NCI-H2029 (cell line): ENCODE results near the gene MAGEL2.
"Not testable (repeated sequence)": the region's sequence is repeated elsewhere in the genome, so short reads cannot be mapped to it uniquely, and the experiment has no call there.

Experiments
- DNase-seq: peaks from one replicate; lab custom pipeline; 2025; lab: John Stamatoyannopoulos, UW

MAGEL2 gene

DNA sequence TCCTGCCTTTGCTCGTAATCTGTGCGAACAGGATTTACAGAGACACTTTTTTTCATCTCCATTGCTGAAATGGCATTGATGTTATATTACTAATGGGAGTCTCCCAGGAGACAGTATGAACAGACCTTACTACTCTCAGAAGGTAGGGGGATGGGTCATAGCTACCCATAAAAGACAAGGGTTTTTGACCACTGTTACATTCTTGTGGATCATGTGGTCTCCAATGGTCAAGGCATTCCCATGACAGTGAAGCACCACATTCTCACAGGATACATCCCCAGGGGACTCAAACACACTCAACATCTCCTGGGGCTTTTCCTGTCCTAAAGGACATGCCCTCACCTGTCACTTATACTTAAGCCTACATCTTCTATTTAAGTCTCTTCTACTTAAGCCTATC, 41.4 kb downstream of the MAGEL2 start:
- DNase-seq = no peak

GRCh38 chr15:23602124-23602523, 45.5 kb downstream of the MAGEL2 start:
- DNase-seq = no peak

- no peak for DNase-seq
Measured at GRCh38 chr15:23599053-23599452, 48.6 kb downstream of the MAGEL2 start.

GRCh38 chr15:23597278-23597677, 50.4 kb downstream of the MAGEL2 start:
- not testable (repeated sequence) for DNase-seq

DNA sequence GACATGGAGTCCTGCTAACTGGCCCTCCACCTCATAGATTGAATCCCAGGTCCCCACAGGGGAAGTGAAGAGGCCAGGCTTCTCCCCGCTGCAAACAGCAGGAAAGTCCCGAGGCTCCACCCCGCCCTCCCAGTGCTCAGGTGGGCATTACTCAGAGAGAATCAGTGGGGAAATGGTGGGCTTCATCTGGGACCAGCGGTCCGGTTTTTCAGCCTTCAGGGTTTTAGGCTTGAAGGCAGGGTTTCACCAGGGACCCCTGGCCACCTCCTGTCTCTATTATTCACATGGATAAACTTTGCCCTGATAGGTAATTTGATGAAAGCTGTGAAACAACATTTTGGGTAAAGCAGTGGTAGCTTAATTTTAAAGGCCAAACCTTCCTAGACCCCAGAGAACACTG, 50.9 kb downstream of the MAGEL2 start:
- DNase-seq = no peak

DNA sequence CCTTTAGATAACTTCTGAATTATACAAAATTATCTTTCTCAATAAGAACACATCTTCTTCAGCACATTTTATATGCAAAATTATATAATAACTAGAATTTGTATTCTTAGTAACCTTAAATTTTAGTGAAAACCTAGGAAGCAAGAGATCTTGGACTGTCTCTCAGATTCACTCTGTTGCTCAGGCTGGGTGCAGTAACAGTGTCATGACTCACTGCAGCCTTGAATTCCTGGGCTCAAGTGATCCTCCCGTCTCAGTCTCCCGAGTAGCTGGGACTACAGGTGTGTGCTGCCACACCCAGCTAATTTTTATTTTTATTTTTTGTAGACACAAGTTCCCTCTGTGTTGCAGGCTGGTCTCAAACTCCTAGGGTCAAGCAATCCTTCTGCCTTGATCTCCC, 52.3 kb downstream of the MAGEL2 start:
- no peak for DNase-seq

GRCh38 chr15:23594252-23594770, 53.4 kb downstream of the MAGEL2 start:
- no peak for DNase-seq
